UCSD-AML1 (cell line): ENCODE data around the gene MGMT.

Source experiments
- DNase-seq: peaks from one replicate; lab custom pipeline; 2025; ENCODE audit not compliant: unreplicated experiment; lab: John Stamatoyannopoulos, UW

The MGMT gene

GRCh38 chr10:129541200-129541599 is 74.2 kb downstream of the MGMT start:
- DNase-seq: no peak

GRCh38 chr10:129541748-129542487 is 74.9 kb downstream of the MGMT start:
- no peak for DNase-seq

GRCh38 chr10:129542589-129542988 is 75.5 kb downstream of the MGMT start:
- DNase-seq: no peak

- no peak for DNase-seq
Measured at GRCh38 chr10:129544205-129545202, 77.5 kb downstream of the MGMT start.

- no peak for DNase-seq
Measured at GRCh38 chr10:129545261-129545660, 78.2 kb downstream of the MGMT start.

GRCh38 chr10:129546106-129546505 is 79.1 kb downstream of the MGMT start:
- DNase-seq: no peak

- no peak for DNase-seq
Measured at GRCh38 chr10:129547608-129548007, 80.6 kb downstream of the MGMT start.

GRCh38 chr10:129548600-129548999 is 81.6 kb downstream of the MGMT start:
- no peak for DNase-seq

- no peak for DNase-seq
Measured at GRCh38 chr10:129550076-129550475, 83.0 kb downstream of the MGMT start.

- no peak for DNase-seq
Measured at GRCh38 chr10:129550658-129551057, 83.6 kb downstream of the MGMT start.

- no peak for DNase-seq
Measured at GRCh38 chr10:129552119-129552518, 85.1 kb downstream of the MGMT start.

GRCh38 chr10:129553928-129554327 is 86.9 kb downstream of the MGMT start:
- no peak for DNase-seq

GRCh38 chr10:129556316-129556715 is 89.3 kb downstream of the MGMT start:
- no peak for DNase-seq

GRCh38 chr10:129560361-129560760 is 93.3 kb downstream of the MGMT start:
- no peak for DNase-seq

- DNase-seq: no peak
Measured at GRCh38 chr10:129562487-129562886, 95.4 kb downstream of the MGMT start.

- DNase-seq: no peak
Measured at GRCh38 chr10:129564923-129565322, 97.9 kb downstream of the MGMT start.

- no peak for DNase-seq
Measured at GRCh38 chr10:129568583-129569344, 101.7 kb downstream of the MGMT start.

- no peak for DNase-seq
Measured at GRCh38 chr10:129570185-129570584, 103.1 kb downstream of the MGMT start.

GRCh38 chr10:129579228-129579627 is 112.2 kb downstream of the MGMT start:
- no peak for DNase-seq

GRCh38 chr10:129580010-129580409 is 113.0 kb downstream of the MGMT start:
- DNase-seq: no peak

- no peak for DNase-seq
Measured at GRCh38 chr10:129580901-129581300, 113.9 kb downstream of the MGMT start.
